Fibroblast of gingiva (primary cell): ENCODE results near the gene ARFGAP1.

Experiments
- DNase-seq: peaks from one replicate; pipeline ENCODE4 v3.0.0-alpha.2; 2011; ENCODE audit warnings: low read depth

The ARFGAP1 gene

DNA sequence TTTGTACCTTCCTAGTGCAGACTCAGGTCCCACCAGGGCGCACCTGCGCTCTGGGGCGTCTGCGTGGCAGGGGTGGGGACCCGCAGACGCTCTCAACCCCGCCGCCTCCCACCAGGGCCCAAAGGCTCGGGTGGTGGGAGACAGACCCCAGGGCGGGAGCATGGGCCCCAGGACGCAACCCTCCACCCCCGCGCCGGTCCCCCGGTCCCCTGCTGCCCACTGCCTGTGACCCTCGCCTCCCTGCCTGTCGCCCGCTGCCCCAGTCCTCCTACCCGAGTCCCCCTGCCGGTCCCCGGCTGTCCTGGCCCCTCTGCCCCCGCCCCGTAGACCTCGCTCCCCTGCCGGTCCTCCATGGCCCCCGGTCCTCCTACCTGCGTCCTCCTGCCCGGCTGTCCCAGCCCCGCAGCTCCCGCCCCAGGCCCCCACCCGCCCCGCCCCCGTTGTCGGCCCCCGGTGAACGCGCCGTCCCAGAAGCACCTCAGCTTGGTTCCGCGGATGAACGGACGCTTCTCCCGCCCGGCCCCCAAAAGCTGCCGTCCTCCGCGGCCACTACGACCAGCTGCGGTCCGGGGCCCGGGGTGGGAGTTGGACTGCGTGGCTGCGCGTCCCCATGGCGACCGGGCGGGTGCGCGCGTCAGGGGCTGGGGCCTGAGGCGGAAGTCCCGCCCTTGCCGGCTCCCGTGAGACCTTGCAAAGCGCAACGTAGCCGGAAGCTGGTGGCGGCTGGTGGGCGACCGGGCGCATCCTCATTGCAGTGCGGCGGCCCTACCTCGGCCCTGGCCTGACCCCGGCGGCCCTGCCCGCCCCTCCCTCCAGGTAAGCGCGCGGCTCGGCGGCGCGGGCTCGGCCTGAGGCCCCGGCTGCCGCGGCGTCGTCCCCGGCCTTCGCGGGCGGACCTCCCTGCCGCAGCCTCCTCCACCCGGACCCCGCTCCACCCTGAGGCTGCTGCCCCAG lies at the start of gene ARFGAP1:
ARFGAP1 (plus strand) TSS at position 709 of the 954 bp plus-strand sequence. CDS start 2,768 bp downstream, outside the sequence.
- peak; percentile 87 for DNase-seq

- DNase-seq = no peak
These were observed 49.3 kb upstream of the ARFGAP1 start for GRCh38 chr20:63223121-63223825.

GRCh38 chr20:63223826-63224207 lies 48.8 kb upstream of the ARFGAP1 start:
- no peak for DNase-seq

DNA sequence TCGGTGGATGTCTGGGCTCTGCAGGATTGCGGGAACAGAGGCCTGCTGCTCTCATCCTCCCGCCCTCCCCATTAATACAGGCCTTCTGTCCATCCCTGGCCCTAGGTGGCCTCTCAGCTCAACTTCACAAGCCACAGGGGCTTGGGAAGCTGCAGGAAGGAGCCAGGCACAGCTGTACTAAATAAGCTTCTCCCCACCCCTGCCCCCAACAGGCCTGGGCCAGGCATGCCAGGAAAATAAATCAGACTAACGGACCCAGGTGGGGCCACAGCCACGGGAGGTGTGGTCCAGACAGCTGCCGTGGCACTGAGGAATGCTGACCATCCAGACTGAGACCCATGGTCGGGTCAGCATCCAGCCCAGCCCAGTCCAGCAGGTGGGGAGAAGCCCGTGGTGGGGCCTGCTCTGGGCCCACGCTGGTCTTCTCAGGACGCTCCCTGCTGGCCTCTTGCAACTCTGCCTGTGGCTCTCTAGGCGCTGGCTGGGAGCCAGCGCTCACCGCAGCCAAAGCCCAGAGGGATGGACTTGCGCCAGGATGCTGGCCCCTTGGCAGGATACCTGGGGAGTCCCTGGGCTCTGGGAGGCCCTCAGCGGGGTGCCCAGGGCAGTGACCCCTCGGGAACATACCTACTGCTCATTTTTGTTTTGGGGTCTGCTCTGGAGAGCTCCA lies 48.1 kb upstream of the ARFGAP1 start:
- peak; percentile 10 for DNase-seq

DNA sequence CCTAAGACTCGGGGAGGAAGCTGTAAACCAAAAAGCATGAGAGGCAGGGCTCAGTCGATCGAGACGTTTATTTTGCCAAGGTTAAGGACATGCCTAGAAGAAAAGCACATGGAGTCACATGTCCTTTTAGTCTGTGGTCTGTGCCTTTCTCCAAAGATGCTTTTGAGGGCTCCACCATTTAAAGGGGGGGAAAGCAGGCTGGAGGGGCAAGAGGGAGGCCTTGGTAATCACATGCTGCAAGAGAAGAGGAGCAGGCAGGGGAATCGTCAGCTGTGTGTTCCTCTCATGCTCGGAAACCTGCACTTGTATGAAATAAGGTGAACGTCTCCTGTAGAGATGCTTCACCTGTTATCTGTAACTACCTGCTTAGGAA lies 47.5 kb upstream of the ARFGAP1 start:
- no peak for DNase-seq

DNA sequence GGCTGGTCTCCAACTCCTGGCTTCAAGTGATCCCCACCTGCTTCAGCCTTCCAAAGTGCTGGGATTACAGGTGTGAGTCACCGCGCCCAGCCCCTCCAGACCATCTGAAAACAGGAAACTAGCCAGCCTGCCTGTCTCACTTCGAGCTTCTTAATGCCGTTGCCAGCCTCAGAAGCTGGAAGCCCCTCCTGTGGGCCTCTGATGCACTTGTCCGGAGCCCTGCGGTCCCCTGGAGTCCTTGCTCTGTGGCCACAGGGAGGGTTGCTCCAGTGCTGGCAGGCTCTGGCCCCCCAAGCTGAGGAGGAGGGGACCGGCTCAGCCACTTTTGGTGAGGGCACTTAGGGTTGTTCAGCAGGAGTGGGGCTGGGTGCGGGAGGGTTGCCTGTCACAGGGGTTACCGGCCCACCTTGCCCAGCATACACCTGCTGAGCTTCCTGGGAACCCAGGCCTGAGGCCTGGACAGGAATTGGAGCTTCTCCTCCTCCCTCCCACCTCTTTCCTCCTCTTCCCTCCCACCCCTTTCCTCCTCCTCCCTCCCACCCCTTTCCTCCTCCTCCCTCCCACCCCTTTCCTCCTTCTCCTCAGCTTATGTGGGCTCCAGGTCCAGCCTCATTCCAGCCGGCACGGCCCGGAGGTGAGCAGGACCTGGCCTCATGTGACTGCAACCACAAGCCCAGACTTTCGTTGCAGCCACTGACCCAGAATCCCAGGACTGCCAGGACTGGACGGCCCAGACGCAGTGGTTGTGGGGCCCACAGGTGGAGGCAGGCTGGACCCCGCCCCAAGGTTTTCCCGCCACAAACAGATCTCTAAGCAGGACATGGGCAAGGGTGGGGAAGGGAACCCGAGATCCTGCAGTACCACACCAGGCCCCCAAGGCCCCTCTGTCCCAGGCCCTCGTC lies 46.3 kb upstream of the ARFGAP1 start:
- DNase-seq = no peak

DNA sequence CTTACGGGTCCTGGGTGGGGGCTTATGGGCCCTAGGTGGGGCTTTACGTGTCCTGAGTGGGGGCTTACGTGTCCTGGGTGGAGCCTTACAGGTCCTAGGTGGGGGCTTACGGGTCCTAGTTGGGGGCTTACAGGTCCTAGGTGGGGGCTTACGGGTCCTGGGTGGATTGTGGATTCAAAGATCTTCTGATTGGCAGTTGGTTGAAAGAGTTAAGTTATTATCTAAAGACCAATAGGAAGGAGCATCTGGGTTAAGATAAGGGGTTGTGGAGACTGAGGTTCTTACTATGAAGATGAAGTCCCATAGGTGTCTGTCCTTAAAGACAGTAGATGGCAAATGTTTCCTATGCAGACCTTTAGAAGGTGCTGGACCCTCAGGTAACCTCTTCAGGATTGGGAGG lies 45.4 kb upstream of the ARFGAP1 start:
- no peak for DNase-seq

- DNase-seq = no peak
These were observed 43.8 kb upstream of the ARFGAP1 start for GRCh38 chr20:63228806-63229205.

DNA sequence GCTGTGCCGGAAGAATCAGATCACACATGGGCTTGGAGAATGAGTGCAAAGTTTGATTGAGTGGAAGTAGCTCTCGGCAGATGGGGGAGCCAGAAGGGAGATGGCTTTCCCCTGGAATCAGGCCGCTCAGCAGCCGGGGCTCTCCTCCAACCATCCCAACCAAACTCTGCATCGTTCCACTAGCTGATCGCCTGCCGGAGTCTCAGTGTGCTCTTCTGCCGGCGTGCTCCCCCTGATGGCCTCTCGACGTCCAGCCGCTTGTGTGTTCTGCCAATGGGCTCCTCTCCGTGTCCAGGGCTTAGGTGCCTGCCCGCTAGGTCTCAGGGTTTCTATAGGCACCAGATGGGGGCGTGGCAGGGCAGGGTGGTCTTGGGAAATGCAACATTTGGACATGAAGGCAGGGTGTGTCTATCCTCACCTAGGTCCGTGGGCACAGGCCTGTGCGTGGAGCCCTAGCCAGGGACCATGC lies 41.8 kb upstream of the ARFGAP1 start:
- DNase-seq = peak; percentile 62

GRCh38 chr20:63232235-63233060 lies 40.2 kb upstream of the ARFGAP1 start:
- peak; percentile 69 for DNase-seq

- DNase-seq = no peak
These were observed 39.6 kb upstream of the ARFGAP1 start for GRCh38 chr20:63233061-63233344.

DNA sequence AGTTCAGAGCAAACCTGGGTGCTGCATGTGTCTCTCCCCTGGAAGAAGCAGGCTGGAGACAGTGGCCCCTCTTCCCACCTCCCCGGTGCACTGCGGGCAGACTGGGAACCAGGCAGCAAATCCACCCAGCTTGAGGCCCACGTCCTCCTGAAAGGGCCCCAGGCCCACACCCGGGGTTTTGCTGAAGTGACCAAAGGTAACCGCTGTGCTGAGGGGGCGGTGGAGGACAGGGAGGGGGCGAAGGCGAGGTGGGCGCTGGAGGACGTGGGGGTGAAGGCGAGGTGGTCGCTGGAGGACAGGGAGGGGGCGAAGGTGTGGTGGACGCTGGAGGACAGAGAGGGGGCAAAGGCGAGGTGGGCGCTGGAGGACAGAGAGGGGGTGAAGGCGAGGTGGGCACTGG lies 38.7 kb upstream of the ARFGAP1 start:
- no peak for DNase-seq

DNA sequence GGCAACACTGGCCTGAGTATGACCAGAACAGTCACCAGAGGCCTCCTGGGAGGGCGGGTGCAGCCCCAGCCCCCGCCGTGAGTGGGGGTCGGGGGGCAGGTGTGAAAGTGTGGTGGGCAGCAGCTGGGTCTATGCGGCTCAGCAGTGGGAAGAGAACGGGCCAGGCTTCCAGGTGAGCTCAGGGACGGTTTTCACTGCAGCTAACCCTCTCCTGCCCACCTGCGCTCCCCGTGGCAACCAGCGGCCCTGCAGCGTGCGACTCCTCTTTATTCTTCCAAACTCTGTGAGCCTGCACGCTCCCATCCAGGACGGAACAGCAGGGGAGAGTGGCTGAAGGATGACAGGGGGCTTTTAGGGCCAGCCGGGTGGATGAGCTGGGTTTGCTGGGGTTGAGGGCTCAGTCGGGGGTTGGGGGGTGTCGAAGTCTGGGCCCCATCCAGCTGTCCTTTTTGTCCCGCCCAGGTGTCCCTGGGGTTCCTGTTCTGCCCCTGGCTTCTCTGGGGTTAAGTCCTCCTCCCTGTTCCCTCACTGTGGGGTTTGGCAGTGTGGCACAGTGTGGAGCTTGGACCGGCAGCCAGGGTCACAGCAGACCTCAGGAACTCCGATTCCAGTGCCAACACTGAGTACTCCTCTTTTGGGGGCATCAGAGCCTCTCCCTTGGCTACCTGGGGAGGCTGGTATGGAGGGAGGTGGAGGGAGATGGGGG lies 37.8 kb upstream of the ARFGAP1 start:
- no peak for DNase-seq

DNA sequence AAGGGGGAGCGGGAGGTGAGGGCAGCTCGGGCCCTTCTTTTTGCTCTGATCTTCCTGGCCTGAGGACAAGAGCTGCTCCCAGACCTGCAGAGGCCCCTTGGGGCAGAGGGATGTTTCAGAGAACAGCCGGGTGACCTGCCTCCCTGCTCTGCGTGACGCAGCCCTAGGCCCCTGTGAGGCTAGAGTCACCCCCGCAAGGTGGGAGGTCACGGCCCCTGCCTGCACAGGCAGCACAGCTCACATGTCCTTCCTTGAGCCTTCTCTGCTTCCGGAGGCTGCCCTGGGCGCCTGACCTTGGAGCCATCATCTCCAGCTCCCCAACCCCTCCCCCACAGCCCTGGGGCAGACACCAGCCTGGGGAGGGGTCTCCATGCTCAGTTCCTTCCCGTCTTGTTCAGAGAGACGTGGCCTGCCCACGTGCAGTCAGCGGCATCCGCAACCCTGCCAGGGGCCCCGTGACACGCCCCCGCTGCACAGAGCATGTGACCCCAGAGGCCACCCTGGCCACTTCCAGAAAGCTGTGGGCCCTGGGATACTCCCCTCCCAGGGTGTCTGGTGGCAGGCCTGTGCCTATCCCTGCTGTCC lies 37.1 kb upstream of the ARFGAP1 start, which contains the start of gene BIRC7:
BIRC7 (plus strand) TSS at position 507 of the 585 bp plus-strand sequence. CDS start 192 bp downstream, outside the sequence.
- no peak for DNase-seq

DNA sequence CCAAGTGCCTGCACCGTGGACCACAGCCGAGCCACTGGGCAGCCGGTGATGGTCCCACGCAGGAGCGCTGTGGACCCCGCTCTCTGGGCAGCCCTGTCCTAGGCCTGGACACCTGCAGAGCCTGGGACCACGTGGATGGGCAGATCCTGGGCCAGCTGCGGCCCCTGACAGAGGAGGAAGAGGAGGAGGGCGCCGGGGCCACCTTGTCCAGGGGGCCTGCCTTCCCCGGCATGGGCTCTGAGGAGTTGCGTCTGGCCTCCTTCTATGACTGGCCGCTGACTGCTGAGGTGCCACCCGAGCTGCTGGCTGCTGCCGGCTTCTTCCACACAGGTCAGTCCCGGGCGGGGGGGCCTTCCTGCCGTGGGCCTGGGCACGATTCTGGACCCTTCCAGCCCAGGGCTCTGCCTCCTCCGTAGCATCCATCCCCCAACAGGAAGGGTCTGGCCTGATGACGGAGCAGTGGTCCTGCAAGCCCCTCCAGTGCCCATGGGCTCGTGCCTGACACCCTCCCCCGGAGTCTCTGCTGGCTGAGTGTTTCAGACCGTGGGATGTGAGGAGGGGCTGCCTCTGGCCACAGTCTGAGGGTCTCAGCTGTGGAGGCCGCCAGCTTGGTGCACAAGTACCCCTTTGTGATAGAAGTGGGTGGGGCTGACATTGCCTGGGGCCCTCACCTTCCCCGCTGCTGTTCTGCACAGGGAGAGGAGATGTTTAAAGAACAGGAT lies 36.3 kb upstream of the ARFGAP1 start:
- DNase-seq = no peak

GRCh38 chr20:63238031-63238430 lies 34.6 kb upstream of the ARFGAP1 start:
- DNase-seq = no peak

DNA sequence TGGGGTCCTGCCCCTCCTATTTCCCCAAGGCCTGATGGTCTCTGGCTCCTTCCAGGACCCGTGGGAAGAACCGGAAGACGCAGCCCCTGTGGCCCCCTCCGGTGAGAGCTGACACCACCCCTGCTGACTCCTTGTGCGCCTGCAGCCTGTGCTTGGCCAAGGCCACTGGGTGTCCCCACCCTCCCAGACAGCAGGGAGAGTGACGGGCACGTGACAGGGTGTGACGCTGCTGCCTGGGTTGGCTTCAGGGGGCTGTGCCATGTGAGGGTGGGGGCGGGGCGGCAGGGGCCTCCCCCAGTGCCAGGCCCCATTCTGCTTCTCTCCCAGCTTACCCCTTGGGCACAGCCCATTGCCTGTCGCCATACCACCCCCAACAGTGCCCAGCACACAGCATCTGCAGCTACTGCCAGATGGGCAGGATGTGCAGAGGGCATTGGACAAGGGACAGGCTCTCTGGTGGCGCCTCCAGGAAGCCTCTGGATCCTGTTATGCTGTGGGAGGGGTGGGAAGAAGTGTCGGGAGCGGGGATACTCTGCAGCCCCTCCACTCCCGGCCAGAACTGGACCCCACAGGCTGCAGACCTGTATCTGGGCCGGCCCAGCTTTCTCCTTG lies 34.0 kb upstream of the ARFGAP1 start:
- no peak for DNase-seq

- no peak for DNase-seq
These were observed 33.2 kb upstream of the ARFGAP1 start for GRCh38 chr20:63239431-63239830.

- no peak for DNase-seq
These were observed 32.6 kb upstream of the ARFGAP1 start for GRCh38 chr20:63240004-63240403.
